Left lung (tissue), 10 donors: ENCODE measurements around the gene ASTN2. TPM values are rescaled to one million over a fixed set of nuclear protein-coding genes. Genes with fewer than 3 reads are reported as not detected.

ENCODE experiments used
- ATAC-seq: fragments of 200-7000 bp; cut with Tn5 transposase; one replicate; pipeline ENCODE4 v1.9.1; 2020; ENCODE audit warnings: moderate library complexity
- DNase-seq, 4 donors: peaks; one replicate each; pipeline ENCODE4 v3.0.0-alpha.2; 2013 to 2020
- H3K27ac ChIP-seq, 2 donors: fragments of 200-600 bp; sonication (generic) in 1 of 2; one replicate each; pipeline versions ENCODE4 v1.5.0 to v1.8.0; 2020 to 2021
- H3K27me3 ChIP-seq, 2 donors: fragments of 200-600 bp; sonication (generic) in 1 of 2; one replicate each; pipeline versions ENCODE4 v1.5.0 to v1.8.0; 2020 to 2021
- H3K36me3 ChIP-seq, 2 donors: fragments of 200-600 bp; sonication (generic) in 1 of 2; one replicate each; pipeline versions ENCODE4 v1.5.0 to v1.8.0; 2020 to 2021
- H3K4me1 ChIP-seq, 2 donors: fragments of 200-600 bp; one replicate each; pipeline ENCODE4 v1.8.0; 2021
- H3K4me3 ChIP-seq, 2 donors: fragments of 200-600 bp; sonication (generic) in 1 of 2; one replicate each; pipeline versions ENCODE4 v1.5.0 to v1.8.0; 2020 to 2021; ENCODE audit warnings: mild to moderate bottlenecking in 1 of 2
- H3K9me3 ChIP-seq, 2 donors: fragments of 200-600 bp; sonication (generic) in 1 of 2; one replicate each; pipeline versions ENCODE4 v1.5.0 to v1.8.0; 2020 to 2021
- intact Hi-C, 2 donors: fragments of 100-400 bp; cut with DNase I; formaldehyde crosslinking; loops; one replicate each; pipeline versions ENCODE4 v1.11.2 to v1.14.2; 2022
- polyA plus RNA-seq, 6 donors: library from polyadenylated mRNA; unstranded; fragments of 120-200 nt; gene quantifications; one replicate each; pipeline ENCODE4 v1.2.1, GENCODE V29; 2013; ENCODE audit not compliant: insufficient read length in 6 of 6
- total RNA-seq, 2 donors: library from RNA; stranded (reverse); fragmentation: NEBNext Ultra II Directional; extraction: Animal tissue kit (Norgen Biotek cat#: 25700); gene quantifications; one replicate each; pipeline ENCODE4 v1.2.1, GENCODE V29; 2021
- TF ChIP-seq, protein P1 (sequence below), 2 donors: fragments of 200-600 bp; sonication (generic) in 1 of 2; IDR thresholded peaks; one replicate each; pipeline versions ENCODE4 v1.5.0 to v1.8.0; 2021; ENCODE audit warnings: antibody characterized with exemption in 2 of 2
- donor health status: DM: no; HTN: yes; CAD: no.
- donor health status: DM: no; HTN: no; CAD: no.

Gene ASTN2
- total and polyA plus RNA-seq, 8 donors: 3.1 to 5.5 (median 4.5) TPM

DNA sequence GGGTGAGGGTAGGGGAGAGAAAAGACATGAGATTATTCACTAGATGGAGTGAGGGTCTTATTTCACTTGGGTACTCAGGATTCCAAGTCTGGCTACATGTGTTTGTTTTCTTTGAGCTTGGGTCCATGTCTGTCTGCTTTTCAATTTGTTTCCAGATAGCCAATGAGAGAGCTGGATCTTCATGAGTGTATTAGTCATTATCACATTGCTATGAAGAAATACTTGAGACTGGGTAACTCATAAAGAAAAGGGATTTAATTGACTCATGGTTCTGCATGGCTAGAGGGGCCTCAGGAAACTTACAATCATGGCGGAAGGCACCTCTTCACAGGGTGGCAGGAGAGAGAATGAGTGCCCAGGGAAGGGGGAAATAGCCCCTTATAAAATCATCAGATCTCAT is 924.5 kb downstream of the ASTN2 start:
- TF ChIP-seq, protein P1, sequence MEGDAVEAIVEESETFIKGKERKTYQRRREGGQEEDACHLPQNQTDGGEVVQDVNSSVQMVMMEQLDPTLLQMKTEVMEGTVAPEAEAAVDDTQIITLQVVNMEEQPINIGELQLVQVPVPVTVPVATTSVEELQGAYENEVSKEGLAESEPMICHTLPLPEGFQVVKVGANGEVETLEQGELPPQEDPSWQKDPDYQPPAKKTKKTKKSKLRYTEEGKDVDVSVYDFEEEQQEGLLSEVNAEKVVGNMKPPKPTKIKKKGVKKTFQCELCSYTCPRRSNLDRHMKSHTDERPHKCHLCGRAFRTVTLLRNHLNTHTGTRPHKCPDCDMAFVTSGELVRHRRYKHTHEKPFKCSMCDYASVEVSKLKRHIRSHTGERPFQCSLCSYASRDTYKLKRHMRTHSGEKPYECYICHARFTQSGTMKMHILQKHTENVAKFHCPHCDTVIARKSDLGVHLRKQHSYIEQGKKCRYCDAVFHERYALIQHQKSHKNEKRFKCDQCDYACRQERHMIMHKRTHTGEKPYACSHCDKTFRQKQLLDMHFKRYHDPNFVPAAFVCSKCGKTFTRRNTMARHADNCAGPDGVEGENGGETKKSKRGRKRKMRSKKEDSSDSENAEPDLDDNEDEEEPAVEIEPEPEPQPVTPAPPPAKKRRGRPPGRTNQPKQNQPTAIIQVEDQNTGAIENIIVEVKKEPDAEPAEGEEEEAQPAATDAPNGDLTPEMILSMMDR (IDR thresholded peaks at IDR 0.05): no peak
- Histone ChIP-seq H3K27ac (no peak overlapping the region), H3K27me3 (no peaks in the 10 kb centered on the region), H3K4me3 (no peak overlapping the region), H3K9me3 (no peaks in the 10 kb centered on the region), H3K36me3 (no peaks in the 10 kb centered on the region), H3K4me1 (no peaks in the 10 kb centered on the region)
- no peak for DNase-seq
- ATAC-seq: no peak
- intact Hi-C loops: no loop called here

DNA sequence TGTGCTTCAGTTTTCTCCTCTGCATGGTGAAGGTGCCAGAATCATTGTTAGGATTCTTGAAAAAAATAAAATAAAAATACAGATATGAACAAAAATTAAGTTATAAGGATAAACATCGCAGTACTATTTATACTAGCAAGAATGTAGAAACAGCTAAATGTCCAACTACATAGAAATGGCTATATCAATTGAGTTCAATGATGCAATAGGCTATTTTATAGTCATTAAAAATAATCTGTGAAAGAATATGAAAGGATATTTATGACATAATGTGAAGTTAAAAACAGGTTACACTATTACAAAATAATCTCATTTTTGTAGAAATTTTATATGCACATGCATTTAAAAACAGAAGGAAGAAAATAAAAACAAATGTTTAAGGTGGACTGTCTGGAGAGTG is 926.5 kb downstream of the ASTN2 start:
- TF ChIP-seq, protein P1 (IDR thresholded peaks at IDR 0.05): no peak
- Histone ChIP-seq H3K36me3 (no peaks in the 10 kb centered on the region), H3K4me1 (no peaks in the 10 kb centered on the region), H3K4me3 (no peak overlapping the region), H3K27ac (no peak overlapping the region), H3K27me3 (no peaks in the 10 kb centered on the region), H3K9me3 (no peaks in the 10 kb centered on the region)
- DNase-seq (no peak), ATAC-seq (no peak)
- intact Hi-C loops: no loop called here

DNA sequence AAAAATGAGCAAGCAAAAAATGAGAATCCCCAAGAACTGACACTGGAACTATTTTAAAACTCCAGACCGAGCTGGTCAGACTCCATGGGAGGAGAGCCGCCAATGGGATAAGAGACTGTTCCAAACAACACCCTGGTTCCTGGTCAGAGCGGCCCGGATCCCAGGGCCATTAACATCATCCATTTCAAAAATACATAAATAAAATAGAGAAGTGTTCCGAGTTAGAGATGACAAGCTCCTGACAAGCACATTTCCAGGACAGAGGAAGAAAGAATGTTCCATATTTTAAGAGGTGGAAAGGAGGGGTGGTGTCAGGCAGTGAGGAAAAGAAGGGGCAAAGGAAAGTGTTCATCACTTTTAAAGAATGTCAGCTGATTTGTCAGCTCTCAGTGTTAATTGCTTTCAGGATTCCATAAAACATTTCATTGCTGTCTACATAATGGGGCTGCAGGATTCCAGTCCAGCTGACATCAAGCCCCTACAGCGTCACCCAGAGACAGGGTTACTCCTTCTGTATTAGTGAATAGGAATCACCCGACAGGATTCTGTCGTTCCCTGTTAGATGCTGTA is 930.3 kb downstream of the ASTN2 start:
- Histone ChIP-seq H3K36me3 (no peaks in the 10 kb centered on the region), H3K4me1 (no peaks in the 10 kb centered on the region), H3K9me3 (no peaks in the 10 kb centered on the region), H3K27ac (no peak overlapping the region), H3K4me3 (no peak overlapping the region), H3K27me3 (no peaks in the 10 kb centered on the region)
- ATAC-seq (no peak), DNase-seq (no peak)
- TF ChIP-seq, protein P1 (IDR thresholded peaks at IDR 0.05): no peak
- intact Hi-C loops: no loop called here

DNA sequence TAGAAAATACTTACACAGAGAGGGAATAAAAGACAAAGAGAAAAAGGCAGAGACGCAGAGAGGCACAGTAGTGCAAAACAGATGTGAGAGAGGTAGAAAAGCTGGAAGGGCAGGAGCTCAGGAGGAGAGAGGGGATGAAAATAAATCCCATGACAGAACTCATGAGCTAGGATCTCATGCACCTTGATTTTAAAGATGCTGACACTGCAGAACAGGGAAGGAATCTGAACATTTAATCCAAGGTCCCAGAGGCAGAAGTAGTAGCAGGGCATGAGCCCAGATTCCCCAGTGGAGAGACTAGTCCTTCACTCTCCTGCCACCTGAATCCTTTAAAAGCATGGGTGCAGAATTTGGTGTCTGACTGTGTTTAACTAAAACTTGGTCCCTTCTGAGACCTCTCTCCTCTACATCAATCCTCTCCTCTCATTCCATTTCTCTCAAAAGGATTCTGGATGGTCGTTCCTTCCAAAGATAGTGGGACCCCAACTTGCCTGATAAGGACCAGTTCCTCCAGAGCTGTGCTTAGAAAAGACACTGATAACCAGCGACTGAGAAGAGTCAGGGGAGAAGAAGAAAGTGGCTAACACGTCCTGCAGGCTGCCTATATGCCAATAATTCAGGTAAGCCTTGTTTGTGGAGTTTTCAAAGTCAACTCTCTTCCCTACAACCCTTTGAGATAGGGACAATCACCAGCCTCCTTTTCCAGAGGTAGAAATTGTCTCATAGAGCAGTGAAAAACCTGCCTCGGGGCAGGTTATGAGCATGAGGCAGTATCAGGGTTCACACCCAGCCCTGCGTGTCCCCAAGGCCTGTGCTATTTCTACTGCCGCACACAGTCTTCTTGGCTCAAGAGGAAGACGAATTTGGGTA is 931.0 kb downstream of the ASTN2 start:
- no peaks in the 10 kb centered on the region for H3K4me1 ChIP-seq
- H3K9me3 ChIP-seq: no peaks in the 10 kb centered on the region
- ATAC-seq: no peak
- TF ChIP-seq, protein P1 (IDR thresholded peaks at IDR 0.05): no peak
- DNase-seq: no peak
- no peaks in the 10 kb centered on the region for H3K36me3 ChIP-seq
- H3K27me3 ChIP-seq: no peaks in the 10 kb centered on the region
- no peak overlapping the region for H3K27ac ChIP-seq
- no peak overlapping the region for H3K4me3 ChIP-seq
- intact Hi-C loops: no loop called here

DNA sequence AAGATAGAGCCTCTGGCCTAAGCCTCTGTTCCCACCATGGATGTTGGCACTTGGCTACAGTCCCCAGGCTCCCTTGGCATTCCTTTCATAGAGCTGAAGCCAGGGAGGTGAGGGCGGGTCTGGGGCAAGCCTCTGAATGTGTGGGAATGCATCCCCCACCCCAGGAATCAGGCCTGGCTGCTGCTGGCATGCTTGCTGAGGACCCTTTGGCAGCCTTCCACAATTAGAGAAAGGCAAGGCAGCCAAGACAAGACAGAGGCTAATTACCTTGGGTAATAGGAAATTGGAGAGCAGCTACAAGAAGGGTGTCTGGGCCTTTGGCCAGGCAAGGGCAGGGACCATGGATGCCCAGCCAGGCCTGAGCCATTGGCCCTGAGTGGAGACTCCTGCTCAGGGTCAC is 932.1 kb downstream of the ASTN2 start:
- no peak overlapping the region for H3K27ac ChIP-seq
- H3K4me3 ChIP-seq: no peak overlapping the region
- TF ChIP-seq, protein P1 (IDR thresholded peaks at IDR 0.05): no peak
- H3K4me1 ChIP-seq: no peaks in the 10 kb centered on the region
- H3K36me3 ChIP-seq: no peaks in the 10 kb centered on the region
- no peaks in the 10 kb centered on the region for H3K27me3 ChIP-seq
- ATAC-seq (no peak), DNase-seq (peak in 2 of 4 donors; percentile 49 to 66)
- intact Hi-C loops: no loop called here
- no peaks in the 10 kb centered on the region for H3K9me3 ChIP-seq
